ENCODE measurements around the gene ST7L.

DNA sequence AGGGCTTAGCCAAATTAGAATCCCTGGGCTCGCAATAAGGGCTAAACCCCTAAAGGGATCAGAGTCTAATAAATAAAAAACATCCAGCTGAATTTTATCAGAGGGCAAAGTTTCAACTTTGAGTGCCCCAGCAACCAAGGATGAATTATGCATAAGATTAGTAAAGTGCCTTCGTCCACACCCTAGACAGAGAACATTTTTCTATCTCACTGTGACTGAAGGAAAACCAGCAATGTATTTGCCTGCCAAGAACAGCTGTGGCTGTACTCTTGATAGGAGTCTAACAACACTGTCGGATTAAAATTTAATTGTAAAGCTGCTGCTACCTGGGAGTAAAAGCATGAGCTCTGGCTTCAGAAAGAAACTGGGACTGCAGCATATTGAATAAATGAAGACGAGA is 86.9 kb downstream of the ST7L start:
- TF ChIP-seq, protein P1, sequence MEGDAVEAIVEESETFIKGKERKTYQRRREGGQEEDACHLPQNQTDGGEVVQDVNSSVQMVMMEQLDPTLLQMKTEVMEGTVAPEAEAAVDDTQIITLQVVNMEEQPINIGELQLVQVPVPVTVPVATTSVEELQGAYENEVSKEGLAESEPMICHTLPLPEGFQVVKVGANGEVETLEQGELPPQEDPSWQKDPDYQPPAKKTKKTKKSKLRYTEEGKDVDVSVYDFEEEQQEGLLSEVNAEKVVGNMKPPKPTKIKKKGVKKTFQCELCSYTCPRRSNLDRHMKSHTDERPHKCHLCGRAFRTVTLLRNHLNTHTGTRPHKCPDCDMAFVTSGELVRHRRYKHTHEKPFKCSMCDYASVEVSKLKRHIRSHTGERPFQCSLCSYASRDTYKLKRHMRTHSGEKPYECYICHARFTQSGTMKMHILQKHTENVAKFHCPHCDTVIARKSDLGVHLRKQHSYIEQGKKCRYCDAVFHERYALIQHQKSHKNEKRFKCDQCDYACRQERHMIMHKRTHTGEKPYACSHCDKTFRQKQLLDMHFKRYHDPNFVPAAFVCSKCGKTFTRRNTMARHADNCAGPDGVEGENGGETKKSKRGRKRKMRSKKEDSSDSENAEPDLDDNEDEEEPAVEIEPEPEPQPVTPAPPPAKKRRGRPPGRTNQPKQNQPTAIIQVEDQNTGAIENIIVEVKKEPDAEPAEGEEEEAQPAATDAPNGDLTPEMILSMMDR (IDR thresholded peaks at IDR 0.05), result no peak
- no peak for TF ChIP-seq POLR2A (IDR thresholded peaks at IDR 0.05)

Data from uterus (tissue), 2 donors.